Tibial artery (tissue), 4 donors: ENCODE data around the gene WDTC1.

Experiments
- DNase-seq, 2 donors: peaks; one replicate each; pipeline ENCODE4 v3.0.0-alpha.2; 2019
- H3K27ac ChIP-seq, 2 donors: fragments of 200-600 bp; sonication (generic) in 1 of 2; 1 replicate in 1 of 2; 2 replicates in 1 of 2; pipeline ENCODE4 v1.5.1; 2018 to 2019; ENCODE audit warnings: mild to moderate bottlenecking in 1 of 2
- H3K27me3 ChIP-seq, 2 donors: fragments of 200-600 bp; sonication (generic) in 1 of 2; one replicate each; pipeline versions ENCODE4 v1.5.1 to v1.6.0; 2016 to 2019
- H3K36me3 ChIP-seq, 3 donors: fragments of 200-600 bp; sonication (generic) in 2 of 3; one replicate each; pipeline ENCODE4 v1.5.1; 2016 to 2019; ENCODE audit warnings: mild to moderate bottlenecking in 2 of 3
- H3K4me1 ChIP-seq, 4 donors: fragments of 200-600 bp; sonication (generic) in 2 of 4; 1 replicate in 3 of 4; 2 replicates in 1 of 4; pipeline ENCODE4 v1.5.1; 2016 to 2019
- H3K4me3 ChIP-seq, 2 donors: fragments of 200-600 bp; sonication (generic) in 1 of 2; 1 replicate in 1 of 2; 2 replicates in 1 of 2; pipeline ENCODE4 v1.5.1; 2018 to 2019; ENCODE audit warnings: mild to moderate bottlenecking in 2 of 2
- H3K9me3 ChIP-seq, 3 donors: fragments of 200-600 bp; sonication (generic) in 1 of 3; one replicate each; pipeline ENCODE4 v1.5.1; 2016 to 2019
- intact Hi-C: fragments of 100-400 bp; cut with DNase I; formaldehyde crosslinking; loops from one replicate; pipeline ENCODE4 v1.15.0; 2023; ENCODE audit warnings: low total_unique reads
- TF ChIP-seq, protein P1 (sequence below), 2 experiments: fragments of 200-600 bp in 1 of 2; fragments of 450-650 bp in 1 of 2; IDR thresholded peaks; one replicate each; pipeline ENCODE4 v1.5.1; 2017 to 2019; ENCODE audit warnings: antibody characterized with exemption in 2 of 2, mild to moderate bottlenecking in 1 of 2, moderate library complexity in 1 of 2

Gene WDTC1

GRCh38 chr1:27351541-27352107 lies 117.2 kb downstream of the WDTC1 start:
- H3K27ac ChIP-seq = peak overlapping the region in 1 of 2 donors; percentile 37
- peaks cover 0 to 29% (median 26%) of the 10 kb centered on the region in 4 donors for H3K4me1 ChIP-seq
- peak overlapping the region in 1 of 2 donors; percentile 38 for H3K4me3 ChIP-seq

GRCh38 chr1:27353166-27353565 lies 118.7 kb downstream of the WDTC1 start:
- Histone ChIP-seq H3K36me3 (peaks cover 24 to 55% (median 45%) of the 10 kb centered on the region in 3 donors), H3K27ac (no peak overlapping the region), H3K27me3 (peaks cover 0 to 22% of the 10 kb centered on the region in 2 donors), H3K4me3 (no peak overlapping the region), H3K4me1 (peaks cover 0 to 35% (median 29%) of the 10 kb centered on the region in 4 donors), H3K9me3 (no peaks in the 10 kb centered on the region)
- no peak for DNase-seq
- intact Hi-C loops = loop anchor here (10.0 kb wide), 1 partner anchor 48 kb away; no protein-coding TSS in a partner anchor
- TF ChIP-seq, protein P1, sequence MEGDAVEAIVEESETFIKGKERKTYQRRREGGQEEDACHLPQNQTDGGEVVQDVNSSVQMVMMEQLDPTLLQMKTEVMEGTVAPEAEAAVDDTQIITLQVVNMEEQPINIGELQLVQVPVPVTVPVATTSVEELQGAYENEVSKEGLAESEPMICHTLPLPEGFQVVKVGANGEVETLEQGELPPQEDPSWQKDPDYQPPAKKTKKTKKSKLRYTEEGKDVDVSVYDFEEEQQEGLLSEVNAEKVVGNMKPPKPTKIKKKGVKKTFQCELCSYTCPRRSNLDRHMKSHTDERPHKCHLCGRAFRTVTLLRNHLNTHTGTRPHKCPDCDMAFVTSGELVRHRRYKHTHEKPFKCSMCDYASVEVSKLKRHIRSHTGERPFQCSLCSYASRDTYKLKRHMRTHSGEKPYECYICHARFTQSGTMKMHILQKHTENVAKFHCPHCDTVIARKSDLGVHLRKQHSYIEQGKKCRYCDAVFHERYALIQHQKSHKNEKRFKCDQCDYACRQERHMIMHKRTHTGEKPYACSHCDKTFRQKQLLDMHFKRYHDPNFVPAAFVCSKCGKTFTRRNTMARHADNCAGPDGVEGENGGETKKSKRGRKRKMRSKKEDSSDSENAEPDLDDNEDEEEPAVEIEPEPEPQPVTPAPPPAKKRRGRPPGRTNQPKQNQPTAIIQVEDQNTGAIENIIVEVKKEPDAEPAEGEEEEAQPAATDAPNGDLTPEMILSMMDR (IDR thresholded peaks at IDR 0.05) = no peak

More at GRCh38 chr1:27351541-27352107, 117.2 kb downstream of the WDTC1 start:
- TF ChIP-seq, protein P1 (IDR thresholded peaks at IDR 0.05) = no peak
- DNase-seq = no peak
- no peaks in the 10 kb centered on the region for H3K9me3 ChIP-seq
- peaks cover 16 to 39% (median 30%) of the 10 kb centered on the region in 3 donors for H3K36me3 ChIP-seq
- peaks cover 0 to 31% of the 10 kb centered on the region in 2 donors for H3K27me3 ChIP-seq
- intact Hi-C loops = loop anchor here (10.0 kb wide), 1 partner anchor 47 kb away; no protein-coding TSS in a partner anchor

DNA sequence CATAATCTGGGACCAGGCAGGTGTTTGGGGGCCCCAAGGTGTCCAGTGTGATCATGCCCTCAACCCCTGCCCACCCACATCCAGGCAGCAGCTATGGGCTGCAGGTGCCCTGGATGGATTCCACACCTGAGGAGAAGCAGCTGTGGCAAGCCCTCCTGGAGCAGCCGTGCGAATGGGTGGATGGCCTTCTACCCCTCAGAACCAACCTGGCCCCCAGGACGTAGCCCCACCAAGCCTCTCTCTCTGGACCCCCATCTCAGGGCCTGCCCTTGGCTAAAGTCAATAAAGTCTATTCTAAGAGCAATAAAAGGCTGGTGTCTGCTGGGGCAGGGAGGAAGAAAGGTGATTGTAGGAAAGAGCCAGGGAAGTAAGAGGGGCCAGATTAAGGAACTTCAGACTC lies 119.2 kb downstream of the WDTC1 start:
- peaks cover 0 to 35% (median 29%) of the 10 kb centered on the region in 4 donors for H3K4me1 ChIP-seq
- TF ChIP-seq, protein P1 (IDR thresholded peaks at IDR 0.05) = no peak
- H3K36me3 ChIP-seq = peaks cover 29 to 60% (median 49%) of the 10 kb centered on the region in 3 donors
- intact Hi-C loops = loop anchor here (10.0 kb wide), 1 partner anchor 49 kb away; no protein-coding TSS in a partner anchor
- no peak overlapping the region for H3K4me3 ChIP-seq
- peaks cover 0 to 17% of the 10 kb centered on the region in 2 donors for H3K27me3 ChIP-seq
- H3K27ac ChIP-seq = no peak overlapping the region
- DNase-seq = no peak
- H3K9me3 ChIP-seq = no peaks in the 10 kb centered on the region

GRCh38 chr1:27355683-27356082 lies 121.3 kb downstream of the WDTC1 start:
- Histone ChIP-seq H3K4me3 (no peak overlapping the region), H3K4me1 (peaks cover 0 to 17% (median 12%) of the 10 kb centered on the region in 4 donors), H3K36me3 (peaks cover 44 to 80% (median 64%) of the 10 kb centered on the region in 3 donors), H3K27me3 (no peaks in the 10 kb centered on the region), H3K27ac (no peak overlapping the region), H3K9me3 (no peaks in the 10 kb centered on the region)
- TF ChIP-seq, protein P1 (IDR thresholded peaks at IDR 0.05) = no peak
- intact Hi-C loops = loop anchor here (5.0 to 10.0 kb wide), 2 partner anchors 37 to 51 kb away; partner anchors contain the start of gene GPR3
- no peak for DNase-seq

GRCh38 chr1:27356277-27356618 lies 121.8 kb downstream of the WDTC1 start:
- no peak for DNase-seq
- Histone ChIP-seq H3K4me1 (peaks cover 0 to 11% (median 6%) of the 10 kb centered on the region in 4 donors), H3K27ac (no peak overlapping the region), H3K36me3 (peaks cover 49 to 86% (median 70%) of the 10 kb centered on the region in 3 donors), H3K9me3 (no peaks in the 10 kb centered on the region), H3K27me3 (no peaks in the 10 kb centered on the region), H3K4me3 (no peak overlapping the region)
- TF ChIP-seq, protein P1 (IDR thresholded peaks at IDR 0.05) = no peak
- intact Hi-C loops = loop anchor here (5.0 to 10.0 kb wide), 2 partner anchors 36 to 51 kb away; partner anchors contain the start of gene GPR3
